Stimulated activated CD4-positive, alpha-beta T cell treated with anti-CD3 and anti-CD28 coated beads, Interleukin-12 subunit alpha, Interleukin-12 subunit beta, amount 100 ng/mL, for 48 hours (primary cell): ENCODE data around the gene CEP152.
"Not testable (repeated sequence)": the region's sequence is repeated elsewhere in the genome, so short reads cannot be mapped to it uniquely, and the experiment has no call there.

ENCODE experiments used
- DNase-seq, 3 donors: peaks; one replicate each; pipeline ENCODE4 v3.0.0-alpha.2; 2020; ENCODE audit warnings: low read depth in 2 of 3, low spot score in 1 of 3

The CEP152 gene

DNA sequence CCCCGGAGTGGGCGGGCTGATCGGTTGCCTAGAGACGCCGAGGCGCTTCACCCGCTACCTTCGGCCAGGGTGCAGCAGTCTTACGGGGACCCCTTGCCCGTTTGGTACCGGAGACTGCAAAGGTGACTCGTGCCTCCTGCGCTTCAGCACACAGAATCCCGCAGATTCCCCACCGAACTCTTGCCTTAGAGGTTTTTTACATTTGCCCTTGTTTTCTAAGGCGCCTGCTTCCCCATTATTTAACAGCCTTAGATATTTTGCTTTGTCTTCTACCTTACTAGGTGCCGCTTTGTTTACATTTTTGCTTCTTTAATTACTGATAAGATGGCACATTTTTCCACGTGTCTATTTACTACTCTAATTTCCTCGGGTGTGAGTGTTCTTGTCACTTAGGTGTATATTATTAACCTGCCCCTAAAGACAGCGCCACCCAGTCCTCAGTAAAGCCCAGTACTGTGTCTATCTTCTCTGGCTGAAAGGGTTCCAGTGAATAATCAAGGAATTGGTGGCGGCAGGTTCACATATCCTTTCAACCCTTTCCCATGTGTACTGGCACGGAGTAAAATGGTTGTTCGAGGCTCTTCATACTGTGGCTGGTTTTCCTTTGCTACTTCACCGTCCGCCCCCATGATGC is 573 bp upstream of the CEP152 start:
- no peak for DNase-seq

DNA sequence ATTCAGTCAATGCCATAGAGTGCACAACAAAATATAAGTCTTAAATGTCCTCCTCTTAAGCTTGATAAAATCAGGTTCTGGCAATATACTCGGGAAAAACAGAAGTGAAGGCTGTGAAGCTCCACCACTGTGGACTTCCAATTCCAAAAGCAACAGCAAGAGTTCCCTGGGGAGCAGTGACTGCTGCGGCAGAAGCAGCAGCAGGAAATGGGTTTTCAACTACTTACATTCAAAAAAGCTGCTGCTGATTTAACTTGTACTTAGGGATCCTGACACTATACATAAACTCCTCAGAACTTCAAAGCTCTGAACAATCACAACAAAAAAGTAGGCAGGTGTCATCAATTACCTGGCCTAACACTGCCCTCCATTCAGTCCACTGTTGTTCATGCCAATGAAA is 4.7 kb downstream of the CEP152 start:
- no peak for DNase-seq

DNA sequence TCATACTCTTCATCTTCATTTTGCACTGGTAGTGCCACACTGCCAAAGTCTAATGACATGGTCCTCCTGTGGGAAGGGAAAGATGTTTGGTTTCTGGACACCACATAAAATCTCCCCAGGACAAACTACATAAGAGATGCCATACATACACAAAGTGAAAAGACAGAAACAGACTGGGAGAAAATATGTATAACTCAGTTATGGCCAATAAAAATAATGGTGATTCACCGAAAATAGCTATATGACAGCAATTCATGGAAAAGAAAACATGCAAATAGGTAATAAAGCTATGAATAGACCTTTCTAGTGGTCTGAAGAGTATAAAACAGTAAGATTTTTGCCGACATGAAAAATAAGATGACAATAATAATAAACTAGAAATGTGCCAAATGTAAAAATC is 5.3 kb downstream of the CEP152 start:
- DNase-seq = no peak

DNA sequence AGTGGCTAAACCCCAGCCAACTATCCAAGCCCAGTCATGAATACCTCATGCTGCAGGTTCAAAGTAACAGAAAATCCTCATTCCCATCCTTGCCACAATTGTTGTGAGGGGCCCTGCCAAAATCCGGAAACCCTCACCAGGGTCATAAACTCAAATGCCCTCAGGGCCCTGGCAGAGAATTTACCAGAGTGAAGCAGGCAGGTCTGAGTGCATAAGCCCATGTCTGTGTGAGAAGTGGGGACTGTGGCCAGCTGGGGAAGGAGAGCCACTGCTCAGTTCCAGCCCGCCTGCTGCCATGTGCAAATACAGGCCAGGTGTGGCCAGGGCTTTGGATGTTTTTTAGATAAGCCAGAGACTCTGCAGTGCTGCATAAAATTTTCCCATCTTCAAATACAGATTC is 7.0 kb downstream of the CEP152 start:
- DNase-seq = no peak

DNA sequence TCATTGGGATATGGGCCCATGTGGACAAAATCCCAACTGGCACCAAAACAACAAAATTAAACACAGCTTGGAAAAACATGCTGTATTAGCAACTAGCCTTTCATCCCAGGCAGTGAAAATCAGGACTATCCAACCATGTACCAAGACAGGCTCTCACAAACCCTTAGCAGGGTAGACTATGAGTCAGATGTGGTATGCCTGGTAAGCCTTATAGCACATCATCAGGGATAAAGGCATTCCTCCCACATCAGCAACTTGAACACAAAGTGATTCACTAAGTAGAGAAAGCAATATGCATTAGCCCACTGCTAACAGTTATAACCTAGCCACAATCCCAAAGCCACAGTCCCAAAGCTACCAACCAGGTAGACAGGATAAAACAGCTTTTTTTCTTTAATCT is 8.0 kb downstream of the CEP152 start:
- DNase-seq = no peak

DNA sequence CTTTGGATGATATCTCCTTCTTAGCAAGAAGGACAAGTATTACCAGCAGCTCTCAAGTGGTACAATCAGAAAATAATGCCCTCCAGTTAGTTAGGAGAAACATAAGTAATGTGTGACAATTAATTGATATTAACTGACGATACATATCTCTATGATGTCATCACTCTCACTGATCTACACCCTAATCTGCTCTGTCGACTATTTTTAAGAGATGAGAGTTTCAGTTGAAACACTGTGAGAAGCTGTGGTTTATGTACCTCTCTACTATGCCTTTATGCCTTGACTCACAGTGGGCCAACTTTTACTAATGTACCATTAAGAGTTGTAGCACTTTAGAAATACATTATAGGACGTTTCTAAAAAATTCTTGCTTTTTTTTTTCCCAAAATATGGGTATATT is 8.6 kb downstream of the CEP152 start:
- no peak for DNase-seq

DNA sequence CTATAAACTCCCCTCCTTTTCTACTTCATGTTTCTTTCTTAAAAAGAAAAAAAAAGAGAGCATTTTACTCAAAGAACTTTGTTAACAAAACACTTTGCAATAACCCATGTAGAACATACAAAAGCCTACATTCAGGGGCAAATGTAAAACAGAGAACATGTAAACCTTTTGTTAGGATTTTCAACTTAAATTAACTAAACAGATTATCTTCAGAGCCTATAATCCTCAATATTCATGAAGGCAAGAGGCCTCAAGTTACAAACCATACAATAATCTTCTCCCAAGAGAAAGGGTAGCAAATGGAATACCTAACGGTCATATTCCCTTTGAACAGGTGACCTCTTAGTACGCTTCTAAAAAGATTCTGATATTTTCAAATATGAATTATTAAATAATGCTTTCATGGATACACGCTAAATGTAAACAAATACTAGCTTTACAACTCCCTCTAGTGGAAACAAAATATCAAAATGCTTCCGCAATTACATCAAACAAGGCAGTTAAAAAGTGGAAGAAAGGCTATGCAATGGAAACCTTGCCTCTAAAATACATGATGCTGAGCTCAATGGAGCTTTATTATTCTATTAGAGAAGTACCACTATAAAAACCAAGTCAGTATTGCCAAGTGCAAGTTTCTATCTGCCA is 9.9 kb downstream of the CEP152 start:
- DNase-seq = no peak

DNA sequence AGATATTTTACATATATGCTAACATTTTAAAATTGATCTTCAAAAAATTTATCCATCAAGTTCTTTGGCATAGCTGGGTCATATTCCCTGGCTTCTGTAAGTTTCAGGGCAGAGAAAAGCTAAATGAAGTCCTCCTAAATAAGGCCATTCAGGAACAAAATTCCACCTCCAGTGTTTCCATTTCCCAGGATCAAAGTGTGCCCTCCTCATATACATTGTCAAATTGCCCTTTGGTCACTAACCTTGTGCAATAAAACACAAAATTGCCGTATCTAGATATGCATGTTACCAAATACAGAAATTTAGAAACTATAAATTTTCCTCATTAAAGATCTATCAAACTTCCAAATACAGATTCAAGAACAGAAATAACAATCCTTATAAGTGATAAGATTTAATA is 10.6 kb downstream of the CEP152 start:
- no peak for DNase-seq

DNA sequence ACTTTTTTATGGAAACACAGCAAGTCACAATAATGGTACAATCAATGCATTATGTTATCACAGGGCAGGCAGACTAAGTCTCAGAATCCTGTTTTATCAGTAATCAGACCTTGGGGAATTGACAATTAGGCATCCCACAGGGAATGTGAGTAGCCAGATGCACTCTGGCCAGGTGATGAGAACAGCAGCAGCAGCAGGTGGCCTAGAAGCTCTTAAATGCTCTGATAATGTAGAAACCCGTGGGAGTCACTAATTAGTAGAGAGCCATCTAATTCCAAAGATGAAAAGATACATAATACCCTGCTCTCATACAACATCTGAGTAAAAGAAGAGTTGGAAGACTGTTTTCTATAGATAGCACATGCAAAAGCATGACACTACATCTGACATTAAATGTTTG is 12.6 kb downstream of the CEP152 start:
- no peak for DNase-seq

DNA sequence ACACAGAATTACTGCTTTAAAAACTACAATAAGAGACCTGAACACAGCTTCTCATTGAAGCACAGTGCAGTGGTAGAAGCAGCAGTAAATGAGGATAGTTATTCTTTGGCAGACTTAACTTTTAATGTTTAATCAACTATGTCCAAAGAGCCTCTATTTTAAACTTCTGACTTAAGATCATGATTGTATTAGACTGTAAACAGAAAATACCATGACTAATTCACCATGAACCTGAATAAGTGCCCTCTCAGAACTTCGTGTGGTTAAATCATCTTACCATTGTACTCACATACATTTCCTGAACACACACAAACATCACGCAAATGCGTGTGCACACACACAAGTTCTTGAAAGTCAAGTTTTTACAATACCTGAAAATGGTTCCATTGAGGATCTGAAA is 13.9 kb downstream of the CEP152 start:
- DNase-seq = no peak

DNA sequence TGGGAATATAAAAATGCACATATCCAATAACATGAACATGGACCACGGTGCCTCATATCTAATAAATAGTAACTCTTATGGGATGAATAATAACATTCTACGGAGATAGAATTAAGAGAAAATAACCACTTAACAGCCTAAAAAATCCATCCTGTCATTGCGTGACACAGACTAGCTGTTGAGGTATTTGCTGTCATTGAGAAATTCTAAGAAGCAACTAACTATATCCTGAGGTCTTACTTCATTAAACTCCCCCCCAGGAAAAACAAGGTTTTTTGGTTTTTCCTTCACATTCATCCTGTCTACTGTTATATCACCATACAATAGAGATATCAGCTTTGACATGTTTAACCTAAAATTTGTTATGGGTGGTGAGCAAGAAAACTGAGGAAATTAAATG is 14.3 kb downstream of the CEP152 start:
- DNase-seq = no peak

DNA sequence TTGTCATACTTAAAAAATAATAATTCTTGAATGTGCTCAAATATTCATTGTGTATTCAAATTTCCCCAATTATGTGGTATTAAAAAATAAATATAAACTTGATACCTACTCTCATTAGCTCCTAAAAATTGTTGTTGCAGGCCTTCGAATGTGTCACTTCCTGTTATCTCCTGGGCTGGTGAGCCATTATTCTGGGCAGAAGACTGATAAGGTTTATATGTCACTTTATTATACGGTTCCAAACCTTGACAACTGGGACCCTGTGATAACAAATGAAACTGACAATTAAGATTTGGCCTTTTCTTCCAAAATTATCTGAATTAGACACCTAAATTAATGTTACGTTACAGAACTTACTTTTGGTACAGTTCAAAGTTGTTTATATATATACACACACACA is 15.0 kb downstream of the CEP152 start:
- DNase-seq = no peak

DNA sequence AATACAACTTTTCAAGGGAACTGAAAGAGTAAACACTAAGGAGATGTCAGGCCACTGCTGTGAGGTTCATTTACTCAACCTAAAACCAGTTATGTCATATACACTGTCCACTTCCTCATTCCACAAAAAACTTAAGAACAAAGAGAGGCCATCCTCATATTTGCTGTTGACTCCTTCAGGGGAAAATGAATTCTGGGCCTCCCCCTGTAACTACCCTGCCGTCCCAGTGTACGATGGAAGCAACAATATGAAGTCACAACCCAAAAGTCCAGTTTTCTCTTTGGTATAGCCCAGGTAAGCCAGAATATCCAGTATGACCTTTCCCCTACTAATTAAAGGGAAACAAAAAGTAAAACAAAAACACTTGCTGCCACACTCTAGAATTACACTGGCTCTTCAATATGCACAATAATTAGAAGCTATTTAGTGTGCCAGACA is 16.2 kb downstream of the CEP152 start:
- no peak for DNase-seq

DNA sequence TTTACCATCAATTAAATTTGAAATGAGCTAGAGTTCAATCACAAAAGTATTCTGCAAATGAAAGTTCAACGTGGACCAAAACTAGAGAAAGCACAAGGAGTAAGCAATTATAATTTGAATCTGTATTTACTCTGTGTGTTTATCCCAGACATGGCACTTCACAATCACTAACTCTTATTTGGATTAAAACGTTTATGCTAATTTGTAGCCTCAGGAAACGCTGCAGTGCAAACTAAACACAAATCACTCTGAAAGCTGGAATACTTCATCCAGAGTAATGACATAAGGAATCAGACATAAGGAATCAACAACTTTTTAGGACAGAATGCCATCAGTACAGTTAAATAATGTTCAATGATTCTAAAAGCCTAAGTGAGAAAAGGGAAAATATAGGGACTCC is 18.5 kb downstream of the CEP152 start:
- no peak for DNase-seq

DNA sequence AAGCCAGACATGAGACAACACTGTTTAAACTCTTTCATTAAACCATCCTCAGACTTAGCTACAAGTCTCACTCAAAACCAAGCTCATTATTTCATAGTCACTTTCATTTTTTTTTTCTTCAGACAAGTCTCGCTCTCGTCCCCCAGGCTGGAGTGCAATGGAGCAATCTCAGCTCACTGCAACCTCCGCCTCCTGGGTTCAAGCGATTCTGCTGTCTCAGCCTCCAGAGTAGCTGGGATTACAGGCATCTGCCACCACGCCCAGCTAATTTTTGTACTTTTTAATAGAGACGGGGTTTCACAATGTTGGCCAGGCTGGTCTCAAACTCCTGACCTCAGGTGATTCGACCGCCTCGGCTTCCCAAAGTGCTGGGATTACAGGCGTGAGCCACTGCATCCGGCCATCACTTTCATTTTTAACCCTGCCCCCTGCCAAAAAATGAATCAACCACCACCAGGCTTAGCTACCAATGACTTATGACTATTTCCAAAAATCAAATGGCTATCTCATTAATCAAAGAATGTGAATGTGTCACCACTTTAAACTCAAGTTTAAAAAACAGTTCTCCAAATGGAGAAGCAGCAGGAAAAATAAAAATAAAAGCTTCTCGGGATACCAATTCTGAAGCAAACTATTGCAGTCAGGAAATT is 20.3 kb downstream of the CEP152 start:
- DNase-seq = not testable (repeated sequence)

DNA sequence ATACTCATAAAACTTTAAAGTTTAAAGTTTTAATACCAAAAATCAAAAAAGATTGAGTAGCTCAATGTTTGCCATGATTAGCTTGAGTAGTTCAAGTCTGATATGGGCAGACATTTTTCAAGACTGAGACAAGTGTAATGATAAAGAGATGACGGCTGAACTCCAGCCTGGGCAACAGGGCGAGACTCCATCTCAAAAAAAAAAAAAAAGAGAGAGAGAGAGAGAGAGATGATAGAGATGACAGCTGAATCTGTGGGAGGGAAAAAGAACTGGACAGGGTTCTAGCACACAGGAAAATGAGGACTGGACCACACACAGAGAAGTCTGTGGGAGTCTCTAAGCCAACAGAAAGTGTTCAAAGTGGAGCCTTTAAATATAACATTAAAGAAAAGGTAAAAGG is 25.2 kb downstream of the CEP152 start:
- no peak for DNase-seq

DNA sequence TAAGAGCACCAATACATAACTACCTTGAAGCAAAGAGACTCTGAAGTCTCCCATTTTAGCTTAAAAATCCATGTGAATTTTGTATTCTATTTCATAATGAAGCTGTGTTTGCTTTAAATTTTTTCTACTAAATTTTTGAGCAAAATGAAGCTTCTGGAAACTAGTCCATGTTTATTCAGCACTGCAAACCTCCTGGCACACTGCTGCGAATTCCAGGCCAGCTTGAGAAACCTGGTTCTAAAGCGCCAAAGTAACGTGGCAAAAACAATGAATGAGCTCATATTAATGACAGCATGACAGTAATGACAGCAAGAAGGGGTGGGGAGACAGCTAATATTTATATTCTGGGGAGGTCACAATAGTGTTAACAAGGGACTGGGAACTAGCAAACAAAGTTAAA is 25.7 kb downstream of the CEP152 start:
- no peak for DNase-seq

DNA sequence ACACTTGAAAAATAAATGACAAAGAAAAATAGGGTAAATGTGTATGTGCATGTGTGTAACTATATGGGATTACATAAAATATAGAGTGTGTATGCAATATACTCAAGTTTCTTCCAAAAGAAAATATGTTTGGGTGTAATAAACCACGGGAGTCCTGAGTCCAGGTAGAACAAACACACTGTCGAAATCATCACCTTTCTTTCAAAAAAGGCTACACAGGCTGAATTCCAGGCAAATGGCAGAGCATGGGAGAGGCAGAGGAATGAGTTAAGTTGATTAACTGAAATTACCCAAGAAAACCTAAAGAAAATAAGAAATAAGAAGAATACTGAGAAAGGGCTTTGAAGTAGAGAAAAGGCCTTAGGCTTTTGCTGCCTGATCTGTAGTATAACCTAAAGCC is 26.1 kb downstream of the CEP152 start:
- DNase-seq = no peak

DNA sequence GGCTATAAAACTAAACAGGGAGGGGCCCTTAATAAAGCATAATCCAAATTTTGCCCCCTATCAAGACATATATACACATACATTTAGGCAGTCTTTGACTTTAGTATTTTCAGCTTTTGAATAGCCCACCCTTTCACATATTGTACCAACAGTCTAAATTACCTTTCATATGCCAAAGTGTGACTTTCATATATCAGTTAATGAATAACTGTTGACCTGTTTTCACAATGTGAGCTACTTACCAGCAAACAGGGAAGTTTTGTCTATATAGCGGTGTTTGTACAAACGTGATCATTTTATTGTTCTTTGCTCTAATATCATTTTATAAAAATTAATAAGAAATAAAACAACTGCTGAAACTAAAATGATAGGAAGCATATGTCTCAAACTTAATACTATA is 28.0 kb downstream of the CEP152 start:
- no peak for DNase-seq

DNA sequence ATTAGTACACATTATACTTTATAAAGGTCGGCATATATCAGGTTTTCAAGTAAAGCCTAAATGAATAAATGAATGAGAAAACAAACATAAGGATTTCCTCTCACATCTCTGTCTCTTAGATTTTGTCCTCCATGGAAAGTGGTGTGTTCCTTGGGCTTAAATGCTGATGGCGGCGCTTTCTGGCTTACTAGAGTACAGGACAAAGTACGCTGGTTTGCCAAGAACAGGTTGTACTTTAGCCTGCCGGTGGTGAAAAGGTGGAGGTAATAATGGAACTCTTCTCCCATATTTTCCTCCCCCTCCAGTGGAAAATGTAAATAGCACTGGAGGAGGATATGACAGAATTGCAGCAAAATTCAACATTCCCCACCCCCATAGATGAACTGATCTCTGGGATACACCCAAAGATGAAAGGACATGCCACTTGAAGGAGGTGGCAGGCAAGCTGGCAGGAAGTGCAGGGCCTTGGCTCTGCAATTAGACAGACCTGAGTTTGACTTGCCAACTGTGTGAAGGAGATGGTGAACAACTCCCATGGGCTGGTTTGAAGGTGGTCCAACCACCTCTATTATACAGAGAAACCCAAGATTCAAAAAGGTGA is 29.3 kb downstream of the CEP152 start:
- no peak for DNase-seq

DNA sequence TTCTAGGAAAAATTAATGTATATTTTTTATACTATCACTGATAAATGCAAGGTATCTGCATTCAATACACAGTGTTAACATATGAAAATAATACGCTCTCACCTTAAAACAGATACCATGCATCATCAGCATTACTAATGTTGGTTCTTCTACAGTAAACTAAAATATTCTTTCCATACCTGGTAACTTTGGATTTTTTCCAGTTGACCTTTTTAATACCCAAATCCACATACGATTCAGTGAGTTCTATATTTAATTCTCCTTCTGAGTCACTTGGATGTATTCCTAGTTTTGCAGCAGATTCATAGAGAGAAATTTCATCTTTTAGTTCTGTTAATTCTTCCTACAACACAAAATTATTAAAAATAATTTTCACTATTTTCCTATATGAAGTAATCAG is 29.9 kb downstream of the CEP152 start:
- DNase-seq = no peak

DNA sequence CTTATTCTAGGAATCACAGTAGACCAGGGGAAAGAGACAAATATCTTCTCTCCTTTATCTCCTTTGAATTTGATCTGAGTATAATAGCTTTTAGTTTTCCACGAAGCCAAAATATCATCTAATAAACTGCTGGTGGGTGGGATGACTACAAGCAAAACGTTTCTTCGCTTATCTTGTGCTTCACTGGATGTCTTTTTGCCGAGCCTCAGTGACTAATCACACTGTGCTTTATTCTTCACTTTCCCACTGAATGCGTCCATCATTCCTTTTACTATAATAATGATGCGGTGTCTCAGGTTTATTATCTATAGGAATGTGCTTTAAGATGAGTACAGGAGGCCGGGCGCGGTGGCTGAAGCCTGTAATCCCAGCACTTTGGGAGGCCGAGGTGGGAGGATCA is 32.5 kb downstream of the CEP152 start:
- no peak for DNase-seq
